Esophagus squamous epithelium (tissue), 4 donors: ENCODE data around the gene SNCB.

Experiments
- POLR2A ChIP-seq, 4 donors: fragments of 450-650 bp; IDR thresholded peaks; one replicate each; pipeline ENCODE4 v1.6.1; 2017; ENCODE audit warnings: antibody characterized with exemption in 4 of 4, mild to moderate bottlenecking in 4 of 4, moderate library complexity in 3 of 4
- TF ChIP-seq, protein P1 (sequence below), 6 experiments: fragments of 450-650 bp in 4 of 6; fragments of 200-600 bp in 2 of 6; sonication (generic) in 2 of 6; IDR thresholded peaks; one replicate each; pipeline ENCODE4 v1.5.1; 2016 to 2019; ENCODE audit warnings: antibody characterized with exemption in 6 of 6, mild to moderate bottlenecking in 4 of 6, moderate library complexity in 4 of 6

DNA sequence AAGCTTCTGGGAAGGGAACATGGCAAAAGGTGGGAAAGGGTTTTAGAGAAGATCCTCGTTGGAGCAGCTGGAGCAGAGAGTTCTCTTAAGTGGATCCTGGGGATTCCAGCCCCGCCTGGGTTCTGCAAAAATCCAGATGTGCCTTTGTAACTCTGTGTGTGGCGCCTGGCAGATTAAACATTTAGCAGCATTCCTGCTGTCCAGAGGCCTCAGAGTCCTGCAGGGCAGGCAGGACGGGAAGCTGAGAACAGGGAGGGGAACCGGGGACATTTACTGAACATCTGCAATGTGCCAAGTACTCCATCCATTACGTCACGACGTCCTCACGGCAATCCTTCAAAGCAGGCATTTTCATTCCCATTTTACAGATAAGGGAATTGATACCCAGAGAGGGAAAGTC, 6.1 kb upstream of the SNCB start:
- TF ChIP-seq, protein P1, sequence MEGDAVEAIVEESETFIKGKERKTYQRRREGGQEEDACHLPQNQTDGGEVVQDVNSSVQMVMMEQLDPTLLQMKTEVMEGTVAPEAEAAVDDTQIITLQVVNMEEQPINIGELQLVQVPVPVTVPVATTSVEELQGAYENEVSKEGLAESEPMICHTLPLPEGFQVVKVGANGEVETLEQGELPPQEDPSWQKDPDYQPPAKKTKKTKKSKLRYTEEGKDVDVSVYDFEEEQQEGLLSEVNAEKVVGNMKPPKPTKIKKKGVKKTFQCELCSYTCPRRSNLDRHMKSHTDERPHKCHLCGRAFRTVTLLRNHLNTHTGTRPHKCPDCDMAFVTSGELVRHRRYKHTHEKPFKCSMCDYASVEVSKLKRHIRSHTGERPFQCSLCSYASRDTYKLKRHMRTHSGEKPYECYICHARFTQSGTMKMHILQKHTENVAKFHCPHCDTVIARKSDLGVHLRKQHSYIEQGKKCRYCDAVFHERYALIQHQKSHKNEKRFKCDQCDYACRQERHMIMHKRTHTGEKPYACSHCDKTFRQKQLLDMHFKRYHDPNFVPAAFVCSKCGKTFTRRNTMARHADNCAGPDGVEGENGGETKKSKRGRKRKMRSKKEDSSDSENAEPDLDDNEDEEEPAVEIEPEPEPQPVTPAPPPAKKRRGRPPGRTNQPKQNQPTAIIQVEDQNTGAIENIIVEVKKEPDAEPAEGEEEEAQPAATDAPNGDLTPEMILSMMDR (IDR thresholded peaks at IDR 0.05) = no peak
- TF ChIP-seq POLR2A (IDR thresholded peaks at IDR 0.05) = no peak
